Epithelial cell of proximal tubule (primary cell): ENCODE measurements around the gene ZNF324. TPM values are rescaled to one million over a fixed set of nuclear protein-coding genes. Genes with fewer than 3 reads are reported as not detected.

Experiments
- DNase-seq: peaks from one replicate; pipeline ENCODE4 v3.0.0-alpha.2; 2011; ENCODE audit warnings: low read depth
- H3K4me3 ChIP-seq: 2 replicates; pipeline ENCODE4 v1.5.1; 2011; ENCODE audit warnings: low read depth, mild to moderate bottlenecking, low read length
- CTCF ChIP-seq: conservative IDR thresholded peaks from 2 replicates; pipeline ENCODE4 v1.5.1; 2012; ENCODE audit warnings: low read depth, mild to moderate bottlenecking, low read length
- total RNA-seq: library from RNA; depleted of rRNA; stranded (reverse); fragments of >200 nt; gene quantifications from 2 replicates; pipeline ENCODE4 v1.2.3, GENCODE V29; 2015

ZNF324 gene
- total RNA-seq, 1 donor from 2014 or later = 7.2 TPM

GRCh38 chr19:58450856-58451357, 16.0 kb upstream of the ZNF324 start:
- DNase-seq = no peak
- H3K4me3 ChIP-seq = peak overlapping the region; percentile 88
- TF ChIP-seq CTCF = no peak

GRCh38 chr19:58451358-58452101, 15.3 kb upstream of the ZNF324 start, which contains the start of gene ZNF324B:
TSS of gene ZNF324B (plus strand) at chr19:58451622. CDS start at chr19:58453702, 2,080 bp downstream.
- DNase-seq = no peak
- peak within 1 kb of the TSS; percentile 88 for H3K4me3 ChIP-seq
- TF ChIP-seq CTCF = no peak

DNA sequence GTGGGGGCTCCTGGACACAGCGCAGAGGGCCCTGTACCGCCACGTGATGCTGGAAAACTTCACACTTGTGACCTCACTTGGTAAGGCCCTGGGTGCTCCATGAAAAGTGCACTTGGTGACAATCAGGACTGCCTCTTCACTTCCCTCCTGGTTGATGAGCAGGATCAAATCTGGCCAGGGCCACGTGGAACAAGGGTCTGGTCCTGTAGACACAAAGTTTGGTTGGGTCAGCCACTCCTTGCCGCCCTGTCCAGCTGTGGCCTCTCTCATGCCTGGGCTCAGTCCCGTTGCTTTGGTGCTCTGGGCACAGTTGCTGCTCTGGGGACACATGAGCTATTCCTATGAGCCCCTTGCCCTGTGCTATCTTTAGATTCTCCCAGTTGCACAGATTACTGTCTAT, 13.1 kb upstream of the ZNF324 start:
- TF ChIP-seq CTCF = no peak
- no peak for DNase-seq
- no peak overlapping the region for H3K4me3 ChIP-seq

GRCh38 chr19:58455306-58455705, 11.6 kb upstream of the ZNF324 start:
- no peak overlapping the region for H3K4me3 ChIP-seq
- DNase-seq = no peak
- no peak for TF ChIP-seq CTCF

GRCh38 chr19:58456111-58456510, 10.8 kb upstream of the ZNF324 start:
- no peak for TF ChIP-seq CTCF

GRCh38 chr19:58460039-58460438, 6.8 kb upstream of the ZNF324 start:
- H3K4me3 ChIP-seq = no peak overlapping the region
- no peak for TF ChIP-seq CTCF
- DNase-seq = no peak

More at GRCh38 chr19:58456111-58456510, 10.8 kb upstream of the ZNF324 start:
- DNase-seq = no peak
- no peak overlapping the region for H3K4me3 ChIP-seq

- DNase-seq = no peak
Observed at GRCh38 chr19:58466089-58466759, 656 bp upstream of the ZNF324 start.

More at GRCh38 chr19:58466089-58466759, 656 bp upstream of the ZNF324 start:
- H3K4me3 ChIP-seq = peak overlapping the region; percentile 96
- no peak for TF ChIP-seq CTCF
